HUDEP-2 (cell line): ENCODE measurements around the gene ST6GALNAC3.

Experiments
- DNase-seq, 76 experiments: peaks; one replicate each; lab custom pipeline; 2025; ENCODE audit not compliant: unreplicated experiment in 76 of 76; lab: John Stamatoyannopoulos, UW

Gene ST6GALNAC3

GRCh38 chr1:76186554-76187170, 112.1 kb downstream of the ST6GALNAC3 start:
- no peak for DNase-seq

GRCh38 chr1:76187436-76187835, 112.9 kb downstream of the ST6GALNAC3 start:
- DNase-seq, result no peak

GRCh38 chr1:76189310-76189709, 114.8 kb downstream of the ST6GALNAC3 start:
- no peak for DNase-seq

- DNase-seq, result no peak
Observed at GRCh38 chr1:76190749-76191424, 116.3 kb downstream of the ST6GALNAC3 start.

- DNase-seq, result no peak
Observed at GRCh38 chr1:76191561-76191960, 117.0 kb downstream of the ST6GALNAC3 start.

GRCh38 chr1:76198452-76198851, 123.9 kb downstream of the ST6GALNAC3 start:
- no peak for DNase-seq

GRCh38 chr1:76202670-76203069, 128.1 kb downstream of the ST6GALNAC3 start:
- no peak for DNase-seq

GRCh38 chr1:76203127-76203526, 128.6 kb downstream of the ST6GALNAC3 start:
- no peak for DNase-seq

- DNase-seq, result no peak
Observed at GRCh38 chr1:76209238-76209637, 134.7 kb downstream of the ST6GALNAC3 start.

- DNase-seq, result no peak
Observed at GRCh38 chr1:76209648-76210047, 135.1 kb downstream of the ST6GALNAC3 start.

GRCh38 chr1:76210160-76210559, 135.6 kb downstream of the ST6GALNAC3 start:
- no peak for DNase-seq

- DNase-seq, result no peak
Observed at GRCh38 chr1:76218888-76219287, 144.3 kb downstream of the ST6GALNAC3 start.

- no peak for DNase-seq
Observed at GRCh38 chr1:76219366-76219818, 144.8 kb downstream of the ST6GALNAC3 start.

- no peak for DNase-seq
Observed at GRCh38 chr1:76224752-76225151, 150.2 kb downstream of the ST6GALNAC3 start.

GRCh38 chr1:76225526-76225925, 151.0 kb downstream of the ST6GALNAC3 start:
- no peak for DNase-seq

- no peak for DNase-seq
Observed at GRCh38 chr1:76227621-76228020, 153.1 kb downstream of the ST6GALNAC3 start.

- DNase-seq, result no peak
Observed at GRCh38 chr1:76229279-76230005, 154.9 kb downstream of the ST6GALNAC3 start.

GRCh38 chr1:76230842-76231281, 156.3 kb downstream of the ST6GALNAC3 start:
- no peak for DNase-seq

GRCh38 chr1:76231320-76231719, 156.8 kb downstream of the ST6GALNAC3 start:
- DNase-seq, result no peak

GRCh38 chr1:76232666-76233065, 158.1 kb downstream of the ST6GALNAC3 start:
- DNase-seq, result no peak

GRCh38 chr1:76234061-76234460, 159.5 kb downstream of the ST6GALNAC3 start:
- no peak for DNase-seq

- no peak for DNase-seq
Observed at GRCh38 chr1:76237211-76237610, 162.7 kb downstream of the ST6GALNAC3 start.
